ENCODE data around the gene FLVCR2.

DNA sequence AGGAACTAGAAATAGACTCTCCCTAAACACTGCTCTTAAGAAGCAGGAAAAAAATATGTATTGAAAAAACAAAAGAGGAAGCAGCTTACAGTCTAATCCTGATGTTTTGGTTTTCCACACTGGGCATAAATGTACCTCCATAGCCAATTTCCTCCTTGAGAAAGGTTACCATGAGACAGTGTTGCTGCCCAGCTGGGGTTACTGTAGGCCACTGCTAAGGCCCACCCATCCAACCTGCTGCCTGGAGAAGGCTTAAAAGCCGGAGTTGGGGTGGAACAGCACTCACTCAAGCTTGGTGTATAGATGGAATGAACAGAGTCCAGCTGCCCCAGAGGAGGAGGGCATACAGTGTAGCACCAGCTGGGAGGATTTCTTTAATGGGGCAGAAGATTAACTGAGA is 41.1 kb downstream of the FLVCR2 start:
- TF ChIP-seq, protein P1, sequence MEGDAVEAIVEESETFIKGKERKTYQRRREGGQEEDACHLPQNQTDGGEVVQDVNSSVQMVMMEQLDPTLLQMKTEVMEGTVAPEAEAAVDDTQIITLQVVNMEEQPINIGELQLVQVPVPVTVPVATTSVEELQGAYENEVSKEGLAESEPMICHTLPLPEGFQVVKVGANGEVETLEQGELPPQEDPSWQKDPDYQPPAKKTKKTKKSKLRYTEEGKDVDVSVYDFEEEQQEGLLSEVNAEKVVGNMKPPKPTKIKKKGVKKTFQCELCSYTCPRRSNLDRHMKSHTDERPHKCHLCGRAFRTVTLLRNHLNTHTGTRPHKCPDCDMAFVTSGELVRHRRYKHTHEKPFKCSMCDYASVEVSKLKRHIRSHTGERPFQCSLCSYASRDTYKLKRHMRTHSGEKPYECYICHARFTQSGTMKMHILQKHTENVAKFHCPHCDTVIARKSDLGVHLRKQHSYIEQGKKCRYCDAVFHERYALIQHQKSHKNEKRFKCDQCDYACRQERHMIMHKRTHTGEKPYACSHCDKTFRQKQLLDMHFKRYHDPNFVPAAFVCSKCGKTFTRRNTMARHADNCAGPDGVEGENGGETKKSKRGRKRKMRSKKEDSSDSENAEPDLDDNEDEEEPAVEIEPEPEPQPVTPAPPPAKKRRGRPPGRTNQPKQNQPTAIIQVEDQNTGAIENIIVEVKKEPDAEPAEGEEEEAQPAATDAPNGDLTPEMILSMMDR (conservative IDR thresholded peaks at IDR 0.05) = no peak
- TF ChIP-seq EZH2 (IDR thresholded peaks at IDR 0.05; ENCODE audit: low read depth) = no peak

Data from PC-9 (cell line).